NCI-H226 (cell line): ENCODE measurements around the gene NCAPH2.

Source experiments
- DNase-seq: peaks from one replicate; pipeline ENCODE4 v3.0.0-alpha.2; 2015

Gene NCAPH2

DNA sequence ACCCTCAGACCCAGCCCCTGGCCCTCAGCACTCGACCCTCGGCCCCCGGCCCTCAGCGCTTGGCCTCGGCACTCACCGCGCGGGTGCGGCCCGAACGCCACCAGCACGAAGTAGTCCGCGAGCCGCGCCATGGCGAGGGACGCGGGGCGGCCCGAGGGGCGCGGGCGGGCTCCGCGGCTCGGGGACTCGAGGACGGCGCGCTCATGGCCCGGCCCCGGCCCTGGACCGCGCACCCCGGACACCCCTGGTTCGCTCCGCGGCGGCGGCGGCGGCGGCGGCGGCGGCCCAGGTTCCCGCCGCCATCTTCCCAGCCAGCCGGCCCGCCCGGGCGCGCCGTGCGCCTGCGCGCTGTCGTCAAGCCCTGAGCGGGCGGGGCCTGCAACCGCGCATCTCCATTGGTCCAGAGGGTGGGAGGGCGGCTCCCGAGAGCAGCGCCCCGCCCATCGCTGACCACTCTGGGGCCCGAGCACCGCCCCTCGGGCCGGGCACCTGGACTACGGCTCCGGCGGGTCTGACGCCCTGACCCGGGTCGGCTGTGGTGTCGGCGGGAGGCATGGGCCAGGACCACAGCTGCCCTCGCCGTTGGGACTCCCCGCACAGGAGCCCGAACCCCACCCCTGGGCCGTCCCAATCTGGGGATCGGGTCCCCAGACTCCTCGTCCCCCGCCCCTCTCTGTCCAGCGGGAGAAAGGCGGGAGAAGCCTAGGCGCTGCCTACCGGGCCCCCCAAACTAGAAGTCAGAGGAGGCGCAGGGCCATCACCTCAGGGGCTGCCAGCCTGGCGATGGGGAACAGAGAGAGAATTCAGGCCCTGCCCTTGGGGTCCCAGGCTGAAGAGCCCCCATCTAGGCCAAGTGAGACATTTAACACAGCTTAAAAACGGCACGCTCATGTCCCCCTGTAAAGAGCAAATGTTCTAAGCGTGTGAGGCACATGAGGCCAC, 33.0 kb upstream of the NCAPH2 start, which contains the start of gene SBF1:
TSS of gene SBF1 (minus strand) at position 326 of the 942 bp plus-strand sequence. CDS start at position 131, 195 bp downstream.
- DNase-seq = peak; percentile 66

- no peak for DNase-seq
Measured at GRCh38 chr22:50475652-50476002, 32.4 kb upstream of the NCAPH2 start.

- DNase-seq = no peak
Measured at GRCh38 chr22:50476868-50477267, 31.2 kb upstream of the NCAPH2 start.

- DNase-seq = no peak
Measured at GRCh38 chr22:50477923-50478322, 30.1 kb upstream of the NCAPH2 start.

DNA sequence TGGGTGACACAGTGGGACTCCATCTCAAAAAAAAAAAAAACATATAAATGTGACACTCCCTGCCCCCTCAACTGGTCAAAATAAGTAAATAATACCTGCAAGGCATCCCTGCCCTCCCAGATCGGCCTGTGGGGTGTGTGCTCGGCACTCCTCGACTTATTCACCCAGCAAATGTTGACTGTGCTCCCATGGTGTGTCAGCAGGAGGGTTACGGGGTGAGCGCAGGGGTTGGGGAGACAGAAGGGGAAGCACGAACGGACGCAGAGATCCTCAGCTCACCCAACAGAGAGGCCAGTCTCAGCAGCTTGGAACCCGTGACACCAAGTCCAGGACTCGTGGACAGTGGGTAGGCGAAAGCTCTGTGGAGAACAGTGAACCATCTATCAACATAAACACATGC, 28.3 kb upstream of the NCAPH2 start:
- no peak for DNase-seq

DNA sequence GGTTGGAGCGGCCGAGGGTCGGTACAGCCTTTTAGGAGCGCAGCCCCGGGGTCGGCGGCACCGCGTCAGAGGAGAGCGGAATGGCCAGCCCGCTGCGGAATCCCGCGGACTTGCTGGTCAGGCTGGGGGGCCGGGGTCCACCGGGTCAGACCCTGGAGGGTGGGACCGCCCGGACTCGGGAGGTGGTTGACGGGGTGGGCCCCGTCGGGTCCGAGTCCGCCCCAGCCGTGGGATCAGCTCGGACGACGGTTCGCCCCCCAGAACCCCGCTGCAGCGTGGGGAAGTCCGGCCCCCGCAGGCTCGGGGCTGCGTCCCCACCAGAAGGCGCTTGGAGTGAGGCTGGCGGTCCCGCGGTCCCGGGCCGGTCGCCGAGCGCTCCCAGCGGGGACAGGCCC, 27.0 kb upstream of the NCAPH2 start:
- no peak for DNase-seq

DNA sequence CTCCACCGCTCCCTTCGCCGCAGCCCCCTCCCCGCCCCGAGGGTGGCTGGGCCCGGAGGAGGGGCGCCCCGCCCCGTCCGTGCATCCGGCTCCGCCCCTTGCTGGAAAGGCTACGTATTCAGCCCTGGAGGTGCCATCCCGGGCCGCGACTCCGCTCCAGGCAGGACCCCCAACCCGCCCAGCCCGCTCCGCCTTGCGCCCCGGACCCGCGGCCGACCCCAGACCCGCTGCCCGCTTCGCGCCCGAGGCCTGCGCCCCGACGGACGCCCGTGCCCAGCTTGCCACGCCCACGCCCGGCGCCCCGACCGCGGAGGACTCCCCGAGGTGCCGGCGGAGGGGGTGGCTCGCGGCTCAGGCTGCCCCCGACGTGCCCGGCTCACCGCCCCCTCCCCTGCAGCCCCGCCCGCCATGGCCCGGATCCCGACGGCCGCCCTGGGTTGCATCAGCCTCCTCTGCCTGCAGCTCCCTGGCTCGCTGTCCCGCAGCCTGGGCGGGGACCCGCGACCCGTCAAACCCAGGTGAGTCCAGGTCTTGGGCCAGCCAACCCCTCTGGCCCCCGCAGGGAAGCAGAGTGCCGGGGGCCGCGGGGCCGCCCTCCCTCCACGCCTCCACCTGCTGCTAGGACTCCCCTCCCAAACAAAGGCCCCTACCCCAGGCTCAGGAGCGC, 26.5 kb upstream of the NCAPH2 start, which contains the start of gene ADM2:
TSS of gene ADM2 (plus strand) at position 104 of the 667 bp plus-strand sequence. CDS start at position 409, 305 bp downstream.
- no peak for DNase-seq

DNA sequence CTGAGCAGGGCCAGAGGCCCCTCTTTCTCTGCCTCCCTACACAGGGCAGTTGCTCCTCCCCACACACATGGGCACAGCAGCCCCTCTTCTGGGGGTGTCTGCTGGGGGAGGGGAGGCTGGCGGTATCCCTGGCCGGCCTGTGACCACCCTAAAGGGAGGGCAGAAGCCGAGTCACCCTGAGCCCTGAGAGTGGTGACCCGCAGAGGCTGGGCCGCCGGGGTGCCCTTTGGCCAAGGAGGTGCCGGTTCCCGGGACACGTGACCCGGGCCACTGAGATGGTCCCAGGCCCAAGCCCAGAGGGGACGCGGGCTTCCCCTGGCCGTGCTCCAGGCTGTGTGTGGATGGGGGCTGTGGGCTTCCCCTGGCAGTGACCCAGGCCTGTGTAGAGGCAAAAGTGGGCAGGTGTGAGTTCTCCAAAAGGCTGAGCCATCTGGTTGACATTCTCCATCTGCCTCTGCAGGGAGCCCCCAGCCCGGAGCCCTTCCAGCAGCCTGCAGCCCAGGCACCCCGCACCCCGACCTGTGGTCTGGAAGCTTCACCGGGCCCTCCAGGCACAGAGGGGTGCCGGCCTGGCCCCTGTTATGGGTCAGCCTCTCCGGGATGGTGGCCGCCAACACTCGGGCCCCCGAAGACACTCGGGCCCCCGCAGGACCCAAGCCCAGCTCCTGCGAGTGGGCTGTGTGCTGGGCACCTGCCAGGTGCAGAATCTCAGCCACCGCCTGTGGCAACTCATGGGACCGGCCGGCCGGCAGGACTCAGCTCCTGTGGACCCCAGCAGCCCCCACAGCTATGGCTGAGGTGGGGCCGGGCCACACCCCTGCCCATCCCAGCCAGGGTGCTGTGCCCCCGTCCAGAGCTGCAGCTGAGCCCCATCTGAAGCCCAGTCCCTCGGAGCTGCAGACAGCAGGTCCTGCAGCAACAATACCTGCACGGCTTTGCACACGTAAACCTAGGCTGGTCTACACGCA, 25.6 kb upstream of the NCAPH2 start:
- DNase-seq = no peak

DNA sequence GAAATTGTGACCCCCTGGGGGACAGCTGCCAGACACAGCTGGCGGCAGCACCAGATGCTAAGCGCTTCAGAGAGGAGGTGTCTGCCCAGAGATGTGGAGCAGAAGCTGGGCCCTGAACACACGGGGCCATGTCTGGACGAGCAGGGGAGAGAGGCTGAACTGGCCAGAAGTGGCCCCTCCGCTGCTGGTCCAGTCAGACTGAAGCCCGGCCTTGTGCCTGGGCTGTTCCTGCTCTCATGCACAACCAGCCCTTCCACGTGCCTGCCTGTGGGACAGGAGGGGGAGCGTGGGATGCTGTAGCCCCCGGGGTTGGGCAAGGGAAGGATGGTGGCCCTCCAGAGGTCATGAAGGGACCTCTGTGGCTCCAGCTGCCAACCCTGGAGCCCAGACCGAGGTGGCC, 24.9 kb upstream of the NCAPH2 start:
- no peak for DNase-seq

- DNase-seq = no peak
Measured at GRCh38 chr22:50483556-50483955, 24.5 kb upstream of the NCAPH2 start.

- no peak for DNase-seq
Measured at GRCh38 chr22:50483977-50484853, 23.8 kb upstream of the NCAPH2 start.

DNA sequence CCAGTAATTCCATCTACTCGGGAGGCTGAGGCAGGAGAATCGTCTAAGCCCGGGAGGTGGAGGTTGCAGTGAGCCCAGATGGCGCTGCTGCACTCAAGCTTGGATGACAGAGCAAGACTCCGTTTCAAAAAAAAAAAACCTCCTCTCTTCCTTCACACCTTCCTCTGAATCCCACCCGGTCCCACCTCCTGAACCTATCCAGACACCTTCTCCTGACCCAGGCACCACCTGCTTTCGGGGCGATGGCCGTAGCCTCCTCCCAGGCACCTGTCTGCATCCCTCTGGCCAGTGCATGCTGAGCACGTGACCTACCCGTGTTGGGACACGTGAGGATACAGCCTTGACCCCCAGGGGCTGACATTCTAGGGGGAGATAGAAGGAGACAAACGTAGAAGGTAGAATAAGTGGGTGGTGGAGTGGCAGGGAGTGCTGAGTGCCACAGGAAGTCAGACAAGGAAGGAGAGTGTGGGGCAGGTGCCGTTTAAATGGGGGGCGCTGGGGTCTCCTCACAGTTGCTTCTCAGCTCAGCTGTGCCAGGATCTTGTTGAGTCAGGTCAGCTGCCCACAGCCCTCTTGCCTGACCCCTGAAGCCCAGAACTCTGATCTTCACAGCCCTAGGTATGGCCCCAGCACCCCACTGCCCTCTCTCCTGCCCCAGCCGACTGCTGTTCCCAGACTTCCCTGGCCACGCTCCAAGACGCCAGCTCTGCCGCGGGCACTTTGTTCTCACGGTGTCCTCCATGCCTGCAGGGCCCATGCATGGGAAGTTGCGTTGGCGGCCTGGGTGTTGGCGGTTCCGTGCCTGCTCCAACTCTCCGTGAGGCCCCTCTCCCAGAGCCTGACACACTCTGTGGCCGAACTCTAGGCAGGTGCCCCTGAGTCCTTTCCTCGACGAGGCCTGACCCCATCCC, 22.5 kb upstream of the NCAPH2 start:
- no peak for DNase-seq

DNA sequence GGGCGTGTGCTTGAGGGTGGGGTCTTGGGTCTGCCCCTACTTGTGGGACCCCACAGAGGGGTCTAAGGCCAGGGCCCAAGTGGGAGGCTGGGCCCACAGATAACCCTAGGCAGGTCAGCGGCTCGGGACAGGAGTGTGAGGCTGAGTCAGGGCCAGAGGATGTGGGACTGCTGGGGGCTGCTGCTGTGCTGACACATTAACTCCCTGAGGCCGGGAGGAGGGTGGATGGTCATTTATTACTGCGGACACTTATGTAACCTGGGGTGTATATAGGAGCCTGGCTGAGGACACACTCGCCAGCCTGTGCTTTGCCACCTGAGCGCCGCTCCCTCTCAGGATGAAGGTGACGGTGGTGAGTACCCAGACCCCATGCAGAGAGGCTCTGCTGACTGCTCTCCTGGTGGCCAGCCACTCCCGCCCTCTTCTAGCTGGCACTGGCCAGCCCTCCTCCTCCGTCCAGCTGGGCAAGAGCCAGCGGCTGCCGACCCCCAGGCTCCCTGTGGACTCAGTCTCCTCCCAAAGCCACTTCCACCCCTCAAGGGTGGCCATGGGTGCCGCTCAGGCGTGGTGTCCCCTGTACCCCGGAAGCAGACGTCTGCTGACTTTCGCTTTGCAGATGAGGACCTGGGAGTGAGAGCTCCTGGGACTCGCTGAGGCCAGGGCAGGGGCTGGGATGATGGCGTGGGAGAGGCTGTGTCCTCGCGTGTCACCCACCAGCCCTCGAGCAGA, 21.3 kb upstream of the NCAPH2 start, which contains the start of gene MIOX:
TSS of gene MIOX (plus strand) at position 299 of the 729 bp plus-strand sequence. CDS start at position 338, 39 bp downstream.
- no peak for DNase-seq

DNA sequence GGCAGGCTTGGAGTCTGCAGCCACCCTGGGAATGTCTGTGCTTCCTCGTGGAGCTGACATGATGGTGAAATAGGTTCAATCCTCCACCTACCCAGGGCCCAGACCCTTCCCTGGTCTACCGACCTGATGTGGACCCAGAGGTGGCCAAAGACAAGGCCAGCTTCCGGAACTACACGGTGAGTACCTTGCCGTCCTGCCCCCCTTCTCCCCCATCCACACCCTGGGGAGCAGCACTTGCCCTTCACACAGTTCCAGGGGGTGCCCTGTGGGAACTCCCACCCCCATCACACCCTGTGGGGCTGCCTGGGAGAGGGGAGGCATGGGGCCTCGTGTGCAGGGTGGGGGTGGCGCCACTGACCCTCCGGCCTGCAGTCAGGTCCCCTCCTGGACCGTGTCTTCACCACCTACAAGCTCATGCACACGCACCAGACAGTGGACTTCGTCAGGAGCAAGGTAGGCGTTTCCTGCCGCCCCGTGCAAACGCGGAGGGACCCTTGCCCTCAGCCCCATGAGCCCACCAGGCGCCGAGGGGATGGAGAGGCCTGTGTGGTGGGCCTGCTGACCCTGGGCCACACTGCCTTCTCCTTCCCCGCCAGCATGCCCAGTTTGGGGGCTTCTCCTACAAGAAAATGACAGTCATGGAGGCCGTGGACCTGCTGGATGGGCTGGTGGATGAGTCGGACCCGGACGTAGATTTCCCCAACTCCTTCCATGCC, 20.6 kb upstream of the NCAPH2 start:
- no peak for DNase-seq

- DNase-seq = no peak
Measured at GRCh38 chr22:50488006-50488677, 19.9 kb upstream of the NCAPH2 start.

DNA sequence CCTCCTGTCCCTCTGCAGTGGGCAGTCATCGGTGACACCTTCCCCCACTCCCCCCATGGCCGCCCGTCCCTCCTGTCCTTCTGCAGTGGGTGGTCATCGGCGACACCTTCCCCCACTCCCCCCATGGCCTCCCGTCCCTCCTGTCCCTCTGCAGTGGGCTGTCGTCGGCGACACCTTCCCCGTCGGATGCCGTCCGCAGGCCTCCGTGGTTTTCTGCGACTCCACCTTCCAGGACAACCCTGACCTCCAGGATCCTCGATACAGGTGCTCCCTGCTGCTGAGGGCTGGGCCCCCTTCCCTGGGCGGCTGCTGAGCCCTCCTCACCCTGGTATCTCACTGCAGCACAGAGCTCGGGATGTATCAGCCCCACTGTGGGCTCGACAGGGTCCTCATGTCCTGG, 19.1 kb upstream of the NCAPH2 start:
- DNase-seq = no peak

DNA sequence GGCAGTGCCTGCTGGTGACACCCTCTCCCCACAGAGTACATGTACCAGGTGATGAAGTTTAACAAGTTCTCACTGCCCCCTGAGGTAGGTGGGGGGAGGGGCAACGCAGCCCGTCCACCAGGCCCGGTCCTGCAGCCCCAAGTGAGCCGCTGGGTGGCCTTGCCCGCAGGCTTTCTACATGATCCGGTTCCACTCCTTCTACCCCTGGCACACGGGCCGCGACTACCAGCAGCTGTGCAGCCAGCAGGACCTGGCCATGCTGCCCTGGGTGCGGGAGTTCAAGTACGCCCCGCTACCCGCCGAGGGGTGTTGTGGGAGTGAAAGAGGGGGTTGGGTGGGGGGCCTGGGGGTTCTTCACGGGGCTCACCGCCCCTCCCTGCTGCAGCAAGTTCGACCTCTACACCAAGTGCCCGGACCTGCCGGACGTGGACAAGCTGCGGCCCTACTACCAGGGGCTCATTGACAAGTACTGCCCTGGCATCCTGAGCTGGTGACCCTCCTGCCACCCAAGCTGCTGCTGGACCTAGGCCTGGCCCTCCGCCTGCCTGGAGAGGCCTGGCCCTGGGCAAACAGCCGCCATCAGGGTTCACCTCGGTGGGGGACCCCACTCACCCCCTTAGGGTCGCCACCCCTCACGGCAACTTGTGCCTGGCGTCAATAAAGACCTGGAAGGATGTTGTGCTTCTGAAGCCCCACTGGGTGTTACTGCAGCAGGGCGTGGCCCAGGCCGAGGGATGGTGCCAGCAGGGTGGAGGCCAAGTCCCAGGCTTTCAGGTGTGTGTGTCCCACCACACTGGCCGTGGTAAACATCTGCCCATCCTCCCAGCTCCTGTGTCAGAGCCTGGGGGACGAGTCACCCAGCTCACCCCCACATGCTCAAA, 18.4 kb upstream of the NCAPH2 start:
- no peak for DNase-seq
